Stomach (tissue), 4 donors: ENCODE data around the gene EIPR1.

Experiments used
- CTCF ChIP-seq, 7 experiments: fragments of 450-650 bp in 4 of 7; fragments of 200-600 bp in 3 of 7; sonication (generic) in 3 of 7; IDR thresholded peaks; one replicate each; pipeline ENCODE4 v1.5.1; 2016 to 2019; ENCODE audit warnings: antibody characterized with exemption in 7 of 7, control low read depth in 2 of 7, mild to moderate bottlenecking in 1 of 7
- EP300 ChIP-seq: sonication (generic); formaldehyde crosslinking; IDR thresholded peaks from one replicate; pipeline ENCODE4 v1.6.1; 2017; ENCODE audit warnings: antibody characterized with exemption
- POLR2AphosphoS5 ChIP-seq, 3 donors: sonication (generic); formaldehyde crosslinking; IDR thresholded peaks; one replicate each; pipeline ENCODE4 v1.6.1; 2016; ENCODE audit warnings: antibody characterized with exemption in 3 of 3

- TF ChIP-seq CTCF (IDR thresholded peaks at IDR 0.05) (no peak), EP300 (no peak), POLR2AphosphoS5 (IDR thresholded peaks at IDR 0.05) (no peak)
Observed at GRCh38 chr2:3168230-3168891, 209.3 kb downstream of the EIPR1 start.
